Rectal smooth muscle tissue (tissue), 1 donor: ENCODE results near the gene HMG20A.

Source experiments
- H3K27ac ChIP-seq: one replicate; pipeline ENCODE4 v1.7.0; 2013; ENCODE audit warnings: low read depth, low read length, inconsistent platforms
- H3K27me3 ChIP-seq: one replicate; pipeline ENCODE4 v1.7.0; 2013; ENCODE audit warnings: low read length; ENCODE audit not compliant: control insufficient read depth, insufficient read depth
- H3K36me3 ChIP-seq: one replicate; pipeline ENCODE4 v1.7.0; 2013; ENCODE audit warnings: low read length; ENCODE audit not compliant: control insufficient read depth, insufficient read depth
- H3K4me1 ChIP-seq: one replicate; pipeline ENCODE4 v1.7.0; 2013; ENCODE audit warnings: low read length; ENCODE audit not compliant: control insufficient read depth, insufficient read depth
- H3K4me3 ChIP-seq: one replicate; pipeline ENCODE4 v1.7.0; 2013; ENCODE audit warnings: low read length
- H3K9ac ChIP-seq: one replicate; pipeline ENCODE4 v1.7.0; 2013; ENCODE audit warnings: low read length

The HMG20A gene

DNA sequence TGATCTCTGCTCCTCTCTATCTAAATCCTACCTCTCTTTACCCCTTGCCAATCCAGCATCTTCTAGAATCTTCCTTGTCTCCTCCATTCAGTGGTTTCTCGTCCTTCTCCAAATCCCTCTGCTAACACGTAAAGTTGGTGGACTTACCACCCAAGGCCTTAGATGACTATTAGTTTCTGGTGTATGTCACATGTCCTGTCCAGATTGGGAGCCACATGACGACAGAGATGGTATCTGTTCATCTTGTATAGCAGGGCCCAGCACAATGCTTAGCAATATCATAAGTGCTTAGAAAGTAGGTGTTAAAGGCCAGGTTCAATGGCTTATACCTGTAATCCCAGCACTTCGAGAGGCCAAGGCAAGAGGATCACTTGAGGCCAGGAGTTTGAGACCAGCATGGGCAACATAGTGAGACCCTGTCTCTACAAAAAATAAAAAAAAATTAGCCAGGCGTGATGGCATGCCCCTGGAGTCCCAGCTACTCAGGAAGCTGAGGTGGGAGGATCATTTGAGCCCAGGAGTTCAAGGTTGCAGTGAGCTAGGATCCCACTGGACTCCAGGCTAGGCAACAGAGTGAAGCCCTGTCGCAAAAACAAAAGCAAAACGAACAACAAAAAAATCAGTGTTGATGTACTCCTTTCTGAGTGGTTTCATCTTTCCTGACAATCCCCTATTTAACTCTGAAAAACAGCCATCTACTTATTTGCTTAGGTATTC lies 81.8 kb downstream of the HMG20A start:
- Histone ChIP-seq H3K27ac (no peak overlapping the region), H3K36me3 (no peaks in the 10 kb centered on the region), H3K4me1 (peaks cover 14% of the 10 kb centered on the region), H3K4me3 (no peak overlapping the region), H3K27me3 (no peaks in the 10 kb centered on the region), H3K9ac (no peak overlapping the region)

DNA sequence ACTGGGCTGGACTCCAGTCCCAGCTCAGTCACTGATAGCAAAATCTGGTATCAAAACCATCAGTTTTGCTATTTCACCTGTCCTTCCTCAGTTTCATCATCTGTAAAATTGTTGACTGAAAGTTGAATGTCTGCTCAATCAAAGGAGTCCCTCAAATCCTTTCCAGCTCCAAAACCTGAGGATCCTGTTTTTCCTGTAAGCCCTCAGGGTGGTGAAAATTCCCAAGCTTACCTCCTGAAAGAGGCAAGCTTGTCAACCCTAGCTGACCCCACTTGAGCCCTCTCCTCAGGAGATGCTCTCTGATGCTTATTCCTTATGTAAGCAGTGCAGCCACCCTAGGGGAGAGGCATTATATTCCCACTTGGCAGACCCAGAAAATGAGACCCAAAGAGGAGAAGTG lies 82.6 kb downstream of the HMG20A start:
- Histone ChIP-seq H3K4me1 (peaks cover 9% of the 10 kb centered on the region), H3K9ac (no peak overlapping the region), H3K36me3 (no peaks in the 10 kb centered on the region), H3K4me3 (no peak overlapping the region), H3K27me3 (no peaks in the 10 kb centered on the region), H3K27ac (no peak overlapping the region)

DNA sequence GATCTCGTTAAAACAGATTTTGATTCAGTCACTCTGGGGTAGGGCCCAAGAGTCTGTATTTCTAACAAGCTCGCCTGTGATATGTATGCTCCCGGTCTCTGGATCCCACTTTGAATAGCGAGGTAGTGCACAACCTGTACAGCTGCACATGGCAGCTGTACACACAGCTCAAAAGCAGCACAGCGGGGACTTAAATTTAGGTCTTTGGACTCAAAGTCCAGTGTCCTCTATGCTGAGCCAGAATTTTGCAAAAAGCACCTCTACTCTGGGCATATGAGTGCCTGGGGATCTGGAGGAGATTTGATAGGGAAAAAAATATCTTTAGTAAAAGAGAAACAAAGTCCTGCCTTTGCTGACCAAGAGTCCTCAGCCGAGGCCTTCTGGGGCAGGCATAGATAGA lies 83.1 kb downstream of the HMG20A start:
- Histone ChIP-seq H3K9ac (no peak overlapping the region), H3K36me3 (no peaks in the 10 kb centered on the region), H3K27ac (no peak overlapping the region), H3K27me3 (no peaks in the 10 kb centered on the region), H3K4me3 (no peak overlapping the region), H3K4me1 (peaks cover 4% of the 10 kb centered on the region)

DNA sequence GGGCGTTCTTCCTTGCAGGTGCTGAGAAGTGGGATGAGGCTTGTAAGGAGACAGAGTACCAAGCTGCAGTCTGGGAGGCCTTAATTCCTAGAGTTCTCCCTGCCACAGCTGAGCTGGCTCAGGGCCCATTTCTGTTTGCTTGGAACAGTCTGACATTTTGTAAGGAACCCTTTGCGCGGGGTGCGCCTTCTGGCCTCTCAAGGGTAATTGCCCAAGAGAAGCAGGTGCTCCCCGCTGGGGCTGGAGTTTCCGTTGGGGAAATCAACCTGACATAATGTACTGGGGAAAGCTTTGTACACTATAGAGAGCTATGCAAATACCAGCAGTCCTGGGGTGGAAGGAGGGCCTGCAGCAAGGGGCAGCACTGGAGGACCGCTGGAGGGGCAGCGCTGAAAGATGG lies 83.6 kb downstream of the HMG20A start:
- Histone ChIP-seq H3K27ac (no peak overlapping the region), H3K4me3 (no peak overlapping the region), H3K9ac (no peak overlapping the region), H3K4me1 (peaks cover 3% of the 10 kb centered on the region), H3K36me3 (no peaks in the 10 kb centered on the region), H3K27me3 (no peaks in the 10 kb centered on the region)

DNA sequence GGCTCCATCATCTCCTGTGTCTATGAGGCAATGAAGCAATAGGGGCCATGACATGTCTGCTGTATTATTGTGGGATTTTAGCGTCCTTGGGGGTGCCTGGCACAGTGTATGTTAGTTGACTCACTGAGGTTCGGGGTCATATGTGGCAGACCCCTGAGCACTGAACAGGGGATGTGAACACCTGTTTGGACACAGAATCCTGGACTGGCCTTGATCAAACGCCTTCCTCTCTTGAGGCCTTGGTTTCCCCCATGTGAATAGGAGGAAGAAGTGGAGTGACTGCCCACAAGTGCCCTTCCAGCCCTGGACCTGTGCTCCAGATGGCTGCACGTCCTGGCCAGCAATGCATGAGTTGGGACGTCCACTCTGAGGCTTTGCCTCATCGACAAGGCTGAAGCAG lies 84.2 kb downstream of the HMG20A start:
- H3K36me3 ChIP-seq: no peaks in the 10 kb centered on the region
- H3K4me3 ChIP-seq: no peak overlapping the region
- no peak overlapping the region for H3K9ac ChIP-seq
- H3K27me3 ChIP-seq: no peaks in the 10 kb centered on the region
- H3K27ac ChIP-seq: no peak overlapping the region
- H3K4me1 ChIP-seq: peaks cover 3% of the 10 kb centered on the region

DNA sequence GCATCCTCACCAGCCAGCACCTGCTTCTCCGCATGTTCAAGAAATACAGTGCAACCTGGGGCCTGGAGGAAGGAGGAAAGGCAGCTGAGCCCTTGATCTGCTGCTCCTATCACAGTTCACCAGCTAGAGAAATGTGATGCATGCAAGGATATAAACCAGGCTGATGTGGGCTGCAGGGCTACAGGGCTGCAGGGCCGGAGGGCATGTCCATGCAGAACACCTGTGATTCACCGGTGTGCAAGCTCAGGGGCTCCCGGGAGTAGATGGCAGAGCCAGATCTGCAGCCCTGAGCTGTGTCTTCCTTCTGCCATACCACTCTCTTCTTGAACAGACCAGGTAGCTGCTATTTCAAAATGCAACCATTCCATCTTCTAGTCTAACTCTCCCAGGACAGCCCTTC lies 84.9 kb downstream of the HMG20A start:
- H3K9ac ChIP-seq: no peak overlapping the region
- peaks cover 3% of the 10 kb centered on the region for H3K4me1 ChIP-seq
- H3K4me3 ChIP-seq: no peak overlapping the region
- H3K27me3 ChIP-seq: no peaks in the 10 kb centered on the region
- no peaks in the 10 kb centered on the region for H3K36me3 ChIP-seq
- H3K27ac ChIP-seq: no peak overlapping the region

DNA sequence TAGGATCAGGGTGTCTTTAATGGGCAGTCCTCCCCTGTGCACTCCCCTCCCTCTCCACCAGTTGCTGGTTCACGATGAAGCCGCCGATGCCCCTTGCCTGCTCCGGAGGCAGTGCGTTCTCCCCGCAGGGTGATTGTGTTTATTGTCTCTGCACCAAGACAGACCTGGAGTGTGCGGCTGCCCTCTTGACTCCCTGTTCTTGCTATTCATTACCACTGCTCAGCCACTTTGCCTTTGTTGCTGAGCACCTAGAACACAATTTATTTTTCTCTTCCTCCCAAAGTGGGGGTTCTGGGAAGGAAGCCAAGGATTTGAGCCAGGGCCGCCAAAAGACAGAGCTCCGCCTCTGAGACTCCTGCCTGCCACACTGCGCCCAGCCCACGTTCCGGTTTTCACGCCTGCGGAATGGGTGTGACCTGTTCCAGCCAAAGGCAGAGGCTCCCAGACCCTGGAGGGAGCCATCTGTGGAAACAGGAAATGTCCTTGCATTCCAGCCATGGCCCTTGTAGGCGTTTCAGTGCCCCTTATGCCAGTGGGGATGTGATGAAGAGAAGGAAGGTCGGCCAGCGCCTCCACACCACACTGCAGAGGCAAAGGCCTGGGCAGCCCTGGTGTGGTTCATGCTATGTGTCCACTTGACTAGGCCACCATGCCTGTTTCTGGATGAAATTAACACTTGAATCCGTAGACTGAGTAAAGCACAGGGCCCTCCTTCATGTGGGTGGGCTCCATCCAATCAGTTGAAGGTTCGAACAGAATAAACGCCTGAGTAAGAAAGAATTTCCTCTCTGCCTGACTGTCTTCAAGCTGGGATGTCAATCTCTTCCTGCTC lies 85.8 kb downstream of the HMG20A start:
- no peak overlapping the region for H3K4me3 ChIP-seq
- no peak overlapping the region for H3K27ac ChIP-seq
- no peaks in the 10 kb centered on the region for H3K36me3 ChIP-seq
- no peaks in the 10 kb centered on the region for H3K4me1 ChIP-seq
- no peak overlapping the region for H3K9ac ChIP-seq
- H3K27me3 ChIP-seq: no peaks in the 10 kb centered on the region

DNA sequence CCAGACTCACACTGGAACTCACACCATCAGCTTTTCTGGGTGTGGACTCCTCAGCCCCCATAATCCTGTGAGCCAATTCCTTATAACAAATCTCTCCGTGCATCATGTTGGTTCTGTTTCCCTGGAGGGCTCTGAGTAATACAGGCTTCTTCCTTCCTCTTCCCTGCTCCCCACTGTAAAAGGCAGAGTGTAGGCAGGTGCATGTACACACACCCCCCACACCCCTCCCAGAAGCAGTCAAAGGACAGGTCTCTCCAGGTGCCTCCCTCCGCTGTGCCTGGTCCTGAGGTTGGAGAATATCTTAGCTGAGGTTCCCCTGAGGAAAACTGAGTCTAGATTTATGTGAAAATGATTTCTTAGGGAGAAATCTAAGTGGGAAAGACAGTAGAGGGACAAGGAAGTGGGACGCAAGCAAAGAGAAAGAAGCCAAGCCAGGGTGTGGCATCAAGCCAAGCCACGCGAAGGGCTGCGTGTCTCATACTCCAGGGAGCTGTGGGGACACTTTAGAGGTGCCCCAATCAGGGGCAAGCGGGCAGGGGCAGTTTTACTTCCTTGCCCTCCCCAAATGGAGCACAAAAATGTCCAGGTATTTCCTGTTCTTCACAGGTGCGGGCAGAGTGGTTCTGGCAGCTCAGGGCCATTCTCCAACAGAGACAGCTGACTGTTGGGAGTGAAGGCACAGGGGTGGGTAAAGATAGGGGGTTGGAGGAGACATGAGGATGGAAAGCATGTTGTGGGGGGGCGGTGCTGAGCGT lies 86.6 kb downstream of the HMG20A start:
- H3K9ac ChIP-seq: no peak overlapping the region
- no peaks in the 10 kb centered on the region for H3K4me1 ChIP-seq
- H3K27me3 ChIP-seq: no peaks in the 10 kb centered on the region
- H3K36me3 ChIP-seq: no peaks in the 10 kb centered on the region
- H3K27ac ChIP-seq: no peak overlapping the region
- no peak overlapping the region for H3K4me3 ChIP-seq

DNA sequence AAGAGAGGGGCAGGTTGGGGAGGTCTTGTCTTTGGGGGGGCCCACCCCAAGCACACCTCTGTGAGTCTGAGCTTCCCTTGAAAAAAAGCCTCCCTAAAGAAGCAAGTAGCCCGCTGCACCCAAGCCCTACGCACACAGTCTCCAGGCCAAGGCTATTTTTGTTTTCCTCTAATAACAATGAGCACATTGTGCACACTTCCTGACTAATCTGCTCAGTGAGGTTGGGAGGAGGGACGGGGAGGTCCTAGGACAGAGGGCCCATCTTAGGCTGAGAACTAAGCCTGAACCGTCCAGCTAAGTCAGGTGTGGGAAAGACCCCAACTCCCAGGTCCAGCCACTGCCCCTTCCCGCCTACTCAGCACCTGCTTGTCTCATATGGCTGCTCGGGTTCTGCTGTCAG lies 87.2 kb downstream of the HMG20A start:
- Histone ChIP-seq H3K27ac (no peak overlapping the region), H3K27me3 (no peaks in the 10 kb centered on the region), H3K9ac (no peak overlapping the region), H3K4me3 (no peak overlapping the region), H3K36me3 (no peaks in the 10 kb centered on the region), H3K4me1 (no peaks in the 10 kb centered on the region)

DNA sequence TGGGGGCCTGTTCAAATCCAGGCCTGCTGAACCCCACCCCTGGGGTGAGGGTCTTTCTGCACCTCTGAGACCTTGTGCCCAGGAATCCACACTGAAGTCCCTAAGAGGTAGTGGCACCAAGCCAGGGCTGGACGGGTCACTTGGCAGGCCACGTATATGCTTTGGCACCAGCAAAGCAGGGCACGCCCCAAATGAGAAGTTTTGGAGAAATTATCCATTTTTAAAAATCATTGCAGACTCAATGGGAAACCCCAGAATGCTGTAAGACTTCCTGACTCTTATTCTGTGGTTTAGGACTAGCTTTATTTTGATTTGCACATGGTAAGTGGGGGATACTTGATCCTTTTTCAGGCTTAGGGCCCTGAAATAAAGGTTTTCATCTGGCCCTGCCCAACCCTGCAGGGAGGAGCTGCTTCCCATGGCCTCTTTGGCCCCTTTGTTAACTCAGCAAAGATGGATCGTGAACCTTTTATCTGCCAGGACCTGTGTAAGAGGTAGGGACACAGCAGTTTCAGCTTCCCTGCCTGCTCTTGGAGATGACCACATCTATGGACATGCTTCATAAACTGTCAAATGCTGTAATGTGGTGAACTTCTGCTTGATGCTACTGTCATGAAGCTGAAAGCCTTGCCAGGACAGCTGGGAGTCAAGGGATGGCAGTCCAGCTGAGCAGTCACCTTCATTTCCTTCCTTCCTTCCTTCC lies 88.0 kb downstream of the HMG20A start:
- Histone ChIP-seq H3K36me3 (no peaks in the 10 kb centered on the region), H3K9ac (no peak overlapping the region), H3K4me3 (no peak overlapping the region), H3K4me1 (no peaks in the 10 kb centered on the region), H3K27me3 (no peaks in the 10 kb centered on the region), H3K27ac (no peak overlapping the region)

DNA sequence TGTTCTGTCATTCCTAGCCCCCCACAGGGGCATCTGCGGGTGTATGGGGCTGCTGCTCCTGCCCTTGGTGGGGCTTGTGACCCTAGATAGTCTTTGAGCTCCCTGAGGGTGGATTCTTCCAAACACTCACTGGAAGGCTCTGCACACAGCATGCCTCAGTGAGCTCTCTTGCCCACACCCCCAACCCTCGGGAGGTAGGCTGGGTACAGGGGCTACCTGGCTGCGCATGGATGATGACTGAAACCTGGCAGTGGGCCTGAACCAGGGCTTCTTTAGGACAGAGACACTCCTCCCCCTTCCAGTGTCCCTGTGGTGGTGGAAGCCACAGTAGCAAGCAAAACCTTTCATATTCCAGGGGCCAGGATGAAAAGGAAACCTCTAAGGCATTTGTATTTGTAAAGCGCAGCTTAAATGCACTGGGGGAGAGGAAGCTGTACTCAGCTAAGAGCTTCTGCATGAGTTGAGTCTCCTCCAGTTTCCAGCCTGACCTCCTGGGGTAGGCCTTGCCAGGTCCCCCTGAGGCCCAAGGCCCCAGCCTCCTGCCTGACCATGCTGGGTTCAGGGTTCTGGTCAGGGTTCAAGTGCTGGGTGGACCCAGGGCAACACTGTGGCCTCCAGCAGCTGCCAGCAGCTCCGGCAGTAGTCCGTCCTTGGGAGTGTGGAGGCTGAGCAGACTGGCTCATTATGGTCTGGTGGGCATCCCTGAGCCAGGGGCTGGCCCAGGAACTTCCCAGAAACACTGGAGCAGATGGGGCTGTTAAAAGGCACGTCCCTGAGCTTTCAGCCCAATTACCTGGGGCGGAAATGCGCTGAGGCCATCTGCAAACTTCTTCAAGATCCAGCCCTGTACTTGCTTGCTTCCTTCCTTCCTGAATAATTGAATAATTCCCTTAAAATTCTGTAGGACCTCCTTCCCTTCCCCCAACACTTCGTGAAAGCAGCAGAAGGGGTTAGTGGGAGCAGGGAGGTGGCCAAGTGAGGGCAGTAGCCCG lies 89.7 kb downstream of the HMG20A start:
- Histone ChIP-seq H3K4me1 (no peaks in the 10 kb centered on the region), H3K36me3 (no peaks in the 10 kb centered on the region), H3K27me3 (no peaks in the 10 kb centered on the region), H3K4me3 (no peak overlapping the region), H3K9ac (no peak overlapping the region), H3K27ac (no peak overlapping the region)
